ENCODE results near the gene DHX32.
"Not testable (repeated sequence)": the region's sequence is repeated elsewhere in the genome, so short reads cannot be mapped to it uniquely, and the experiment has no call there.

DHX32 gene, protein sequence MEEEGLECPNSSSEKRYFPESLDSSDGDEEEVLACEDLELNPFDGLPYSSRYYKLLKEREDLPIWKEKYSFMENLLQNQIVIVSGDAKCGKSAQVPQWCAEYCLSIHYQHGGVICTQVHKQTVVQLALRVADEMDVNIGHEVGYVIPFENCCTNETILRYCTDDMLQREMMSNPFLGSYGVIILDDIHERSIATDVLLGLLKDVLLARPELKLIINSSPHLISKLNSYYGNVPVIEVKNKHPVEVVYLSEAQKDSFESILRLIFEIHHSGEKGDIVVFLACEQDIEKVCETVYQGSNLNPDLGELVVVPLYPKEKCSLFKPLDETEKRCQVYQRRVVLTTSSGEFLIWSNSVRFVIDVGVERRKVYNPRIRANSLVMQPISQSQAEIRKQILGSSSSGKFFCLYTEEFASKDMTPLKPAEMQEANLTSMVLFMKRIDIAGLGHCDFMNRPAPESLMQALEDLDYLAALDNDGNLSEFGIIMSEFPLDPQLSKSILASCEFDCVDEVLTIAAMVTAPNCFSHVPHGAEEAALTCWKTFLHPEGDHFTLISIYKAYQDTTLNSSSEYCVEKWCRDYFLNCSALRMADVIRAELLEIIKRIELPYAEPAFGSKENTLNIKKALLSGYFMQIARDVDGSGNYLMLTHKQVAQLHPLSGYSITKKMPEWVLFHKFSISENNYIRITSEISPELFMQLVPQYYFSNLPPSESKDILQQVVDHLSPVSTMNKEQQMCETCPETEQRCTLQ

DNA sequence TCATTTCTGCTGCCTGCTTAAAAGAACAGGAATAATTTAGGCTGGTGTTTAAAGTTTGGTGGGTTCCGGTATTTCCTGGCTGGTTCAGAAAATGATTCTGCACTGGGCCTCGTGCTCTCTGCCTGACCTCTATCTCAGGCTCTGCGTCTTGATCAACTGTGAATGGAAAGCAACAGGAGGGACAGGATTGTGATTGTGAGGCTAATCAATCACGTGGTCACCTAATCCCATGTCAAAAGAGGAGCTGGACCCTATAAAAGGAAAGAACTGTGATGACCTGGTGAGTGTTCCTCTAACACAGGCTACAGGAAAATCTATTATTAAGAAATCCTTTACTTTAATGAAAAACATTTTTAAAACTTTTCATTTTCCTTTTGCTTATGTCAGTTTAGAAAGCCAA, at the start of gene DHX32:
DHX32 (minus strand) TSS at position 101 of the 400 bp plus-strand sequence. CDS start 468 bp downstream, outside the sequence.
- no peak for FAIRE-seq

DNA sequence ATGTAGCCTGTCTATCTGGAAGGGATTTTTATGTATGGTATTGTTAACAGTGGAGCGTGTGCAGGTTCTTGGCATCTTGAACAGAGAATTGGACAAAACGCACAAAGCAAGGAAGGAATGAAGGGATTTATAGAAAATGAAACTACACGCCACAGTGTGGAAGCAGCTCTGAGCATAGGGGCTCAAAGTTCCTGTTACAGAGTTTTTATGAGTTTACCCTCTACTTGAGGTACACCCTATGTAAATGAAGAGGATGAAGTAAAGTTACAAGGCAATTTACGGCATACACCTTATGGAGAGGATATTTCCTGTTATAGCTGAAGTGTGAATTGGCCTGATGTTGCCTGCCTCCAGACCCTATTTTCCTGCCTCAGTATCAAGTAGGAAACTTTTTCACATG, 48.5 kb upstream of the DHX32 start:
- no peak for FAIRE-seq

DNA sequence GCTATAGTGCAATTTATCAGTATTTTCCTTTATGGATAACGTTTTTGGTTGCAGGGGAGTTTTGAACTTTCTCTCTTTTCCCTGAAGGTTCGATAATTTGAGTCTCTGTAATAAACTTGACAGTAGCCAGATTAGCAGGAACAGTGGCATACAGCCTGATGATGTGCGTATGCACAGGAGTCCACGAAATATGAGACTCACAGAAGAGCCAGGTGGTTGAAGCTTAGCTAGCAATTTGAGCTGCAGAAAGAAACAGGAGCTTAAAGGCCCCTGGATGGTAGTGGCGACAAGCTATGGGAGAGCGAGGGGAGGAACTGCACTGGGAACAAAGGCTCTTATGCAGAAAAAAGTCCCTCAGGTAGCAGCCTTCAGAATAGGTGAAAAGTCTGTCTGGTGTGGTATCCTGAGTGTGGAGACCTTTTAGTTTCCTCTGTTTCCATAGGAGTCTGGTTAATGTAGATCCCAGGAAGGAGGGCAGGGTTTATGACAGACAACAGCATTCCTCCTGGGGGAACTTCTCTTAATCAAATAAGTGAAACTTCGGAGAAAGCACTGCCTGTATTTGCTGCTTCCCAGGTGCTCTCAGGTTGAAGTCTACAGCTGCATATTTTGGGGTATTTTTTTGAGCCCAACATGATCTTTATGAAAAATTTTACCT, 48.0 kb upstream of the DHX32 start:
- FAIRE-seq, result no peak

DNA sequence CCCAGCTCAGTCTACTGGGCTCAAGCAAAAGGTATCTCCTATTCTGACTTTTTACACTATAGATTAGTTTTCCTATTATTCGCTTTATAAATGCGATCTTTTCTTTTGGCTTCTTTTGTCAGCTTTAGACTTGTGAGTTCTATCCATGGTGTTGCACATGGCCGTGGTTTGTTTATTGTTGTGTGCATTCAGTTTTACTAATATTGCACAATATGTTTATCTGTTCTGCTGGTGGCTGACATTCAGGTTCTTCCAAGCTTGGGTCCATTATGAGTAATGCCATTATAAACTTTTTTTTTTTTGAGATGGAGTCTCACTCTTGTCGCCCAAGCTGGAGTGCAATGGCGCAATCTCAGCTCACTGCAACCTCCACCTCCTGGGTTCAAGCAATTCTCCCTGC, 46.2 kb upstream of the DHX32 start:
- FAIRE-seq, result not testable (repeated sequence)

DNA sequence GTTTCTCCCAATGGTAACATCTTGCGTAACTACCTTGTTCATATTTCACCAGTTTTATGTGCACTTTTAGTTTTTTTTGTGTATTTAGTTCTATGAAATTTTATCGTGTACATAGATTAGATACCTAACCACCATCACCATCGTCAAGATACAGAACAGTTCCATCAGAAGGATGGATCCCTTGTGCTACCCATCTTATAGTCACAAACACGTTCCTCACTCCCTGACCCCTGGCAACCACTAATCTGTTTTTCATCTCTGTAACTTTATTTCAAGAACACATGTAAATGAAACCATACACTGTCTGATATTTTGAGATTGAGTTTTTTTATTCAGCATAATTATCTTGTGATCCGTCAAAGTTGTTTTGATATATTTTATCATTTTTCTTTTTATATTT, 45.2 kb upstream of the DHX32 start:
- FAIRE-seq, result no peak

DNA sequence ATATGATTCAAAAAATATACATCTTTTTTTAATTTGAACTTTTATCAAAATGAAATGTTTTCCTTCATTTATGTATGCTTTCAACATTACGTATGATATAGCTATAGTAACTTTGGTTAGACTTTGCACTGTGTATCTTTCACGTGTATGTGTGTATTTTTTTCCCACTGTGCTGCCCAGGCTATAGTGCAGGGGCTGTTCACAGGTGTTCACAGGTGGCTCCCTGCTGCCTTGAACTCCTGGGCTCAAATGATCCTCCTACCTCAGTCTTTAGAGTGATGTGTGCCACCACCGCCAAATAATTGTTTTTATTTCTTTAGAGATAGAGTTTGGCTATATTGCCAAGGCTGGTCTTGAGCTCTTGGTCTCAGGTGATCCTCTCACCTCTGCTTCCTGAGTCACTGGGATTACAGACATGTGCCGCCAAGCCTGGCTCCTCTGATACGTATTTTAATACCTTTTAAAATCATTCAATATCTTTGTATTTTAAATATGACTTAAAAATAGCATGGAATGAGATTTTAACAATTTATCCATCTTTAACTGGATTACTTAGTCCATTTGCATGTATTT, 44.3 kb upstream of the DHX32 start:
- FAIRE-seq, result no peak

DNA sequence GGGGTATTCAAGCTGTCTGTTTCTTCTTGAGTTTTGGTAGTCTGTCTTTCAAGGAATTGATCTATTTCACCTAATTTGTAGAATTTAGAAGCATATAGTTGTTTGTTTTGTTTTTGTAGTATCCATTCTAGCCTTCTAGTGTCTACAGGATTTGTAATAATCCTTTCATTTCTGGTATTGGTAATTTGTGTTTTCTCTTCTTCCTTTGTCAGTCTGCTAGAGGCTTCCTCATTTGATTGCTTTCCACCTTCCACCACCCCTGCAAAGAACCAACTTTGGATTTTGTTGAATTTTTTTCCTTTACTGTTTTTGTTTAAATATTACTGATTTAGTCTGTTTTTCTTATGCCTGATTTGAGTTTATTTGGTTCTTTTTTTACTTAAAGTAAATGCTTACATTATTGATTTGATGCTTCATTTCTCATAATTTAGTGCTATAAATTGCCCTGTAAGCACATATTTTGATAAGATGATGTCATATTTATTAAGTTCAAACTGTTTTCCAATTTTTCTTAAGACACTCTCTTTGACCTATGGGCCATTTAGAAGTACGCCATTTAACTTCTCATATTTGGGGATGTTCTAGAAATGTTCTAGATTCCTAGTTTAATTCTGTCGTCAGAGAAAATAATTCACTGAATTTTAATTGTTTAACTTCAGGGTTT, 40.7 kb upstream of the DHX32 start:
- FAIRE-seq, result not testable (repeated sequence)

DNA sequence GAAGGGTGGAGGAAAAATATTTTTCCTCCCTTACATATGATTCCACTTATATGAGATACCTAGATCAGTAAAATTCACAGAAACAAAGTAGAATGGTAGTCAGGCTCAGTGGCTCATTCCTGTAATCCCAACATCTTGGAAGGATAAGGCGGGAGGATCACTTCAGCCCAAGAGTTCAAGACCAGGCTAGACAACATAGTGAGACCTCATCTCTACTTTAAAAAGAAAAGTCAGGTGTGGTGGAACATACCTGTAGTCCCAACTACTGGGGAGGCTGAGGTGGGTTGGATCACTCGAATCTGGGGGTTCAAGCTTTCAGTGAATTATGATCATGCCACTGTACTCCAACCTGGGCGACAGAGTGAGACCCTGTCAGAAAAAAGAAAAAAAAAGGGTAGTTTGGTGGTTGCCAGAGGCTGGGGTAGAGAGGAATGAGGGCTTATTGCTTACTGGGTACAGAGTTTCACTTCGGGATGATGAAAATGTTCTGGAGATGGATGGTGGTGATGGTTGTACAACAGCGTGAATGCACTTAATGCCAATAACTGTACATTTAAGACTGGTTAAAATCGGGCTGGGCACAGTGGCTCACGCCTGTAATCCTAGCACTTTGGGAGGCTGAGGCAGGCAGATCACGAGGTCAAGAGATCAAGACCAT, 36.7 kb upstream of the DHX32 start:
- not testable (repeated sequence) for FAIRE-seq

DNA sequence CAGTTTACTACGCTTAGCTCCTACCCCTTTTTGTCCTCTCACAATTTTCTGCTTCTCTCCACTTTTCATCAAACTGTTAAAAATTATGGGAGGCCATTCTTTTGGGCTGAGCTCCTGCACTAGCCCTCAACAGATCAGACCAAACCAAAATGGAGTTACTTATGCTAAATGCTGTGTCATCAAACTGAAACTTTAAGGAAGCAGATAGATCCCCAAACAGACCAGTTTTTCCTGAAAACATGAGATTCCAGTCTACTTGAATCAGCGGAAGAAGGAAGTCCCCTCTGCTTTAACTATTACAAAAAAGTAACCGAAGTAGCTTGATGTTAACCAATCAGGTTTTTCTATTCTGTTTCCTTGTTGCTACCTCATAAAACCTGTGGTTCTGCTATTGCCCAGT, 35.9 kb upstream of the DHX32 start:
- no peak for FAIRE-seq

DNA sequence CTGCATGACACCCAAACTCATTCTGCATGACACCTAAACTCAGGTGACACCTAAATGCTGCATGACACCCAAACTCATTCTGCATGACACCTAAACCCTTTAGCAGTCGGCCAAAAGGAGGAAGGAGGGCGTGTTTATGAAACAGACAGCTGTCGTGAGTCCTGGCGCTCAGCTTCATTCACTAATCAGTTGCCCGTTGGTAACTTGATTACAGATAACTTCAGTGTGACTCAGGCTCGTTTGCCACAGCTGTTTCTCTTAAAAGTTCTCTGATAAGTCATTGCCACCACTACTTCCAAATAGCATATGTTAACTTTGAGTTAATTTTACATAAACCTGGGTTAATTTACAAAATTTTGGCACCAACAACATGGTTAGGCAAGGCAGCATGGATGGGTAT, 32.2 kb upstream of the DHX32 start:
- FAIRE-seq, result not testable (repeated sequence)

DNA sequence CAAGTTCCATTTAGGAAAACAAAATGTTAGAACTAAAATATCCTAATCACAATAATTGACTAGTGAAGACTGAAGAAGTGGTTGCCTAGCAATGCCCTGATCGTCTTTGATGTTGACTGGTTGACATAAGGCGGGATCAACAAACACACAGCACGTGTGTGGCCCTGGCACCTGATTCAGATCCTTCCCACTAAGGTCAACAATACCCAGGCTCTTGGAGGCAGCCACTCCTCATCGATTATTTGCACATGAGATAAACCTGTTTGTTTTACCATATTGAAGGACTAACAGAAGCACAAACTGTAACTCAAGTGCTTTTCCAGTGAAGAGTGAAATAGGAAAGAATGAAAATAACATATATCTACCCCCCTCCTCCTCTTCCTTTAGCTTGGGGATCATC, 30.9 kb upstream of the DHX32 start:
- no peak for FAIRE-seq

DNA sequence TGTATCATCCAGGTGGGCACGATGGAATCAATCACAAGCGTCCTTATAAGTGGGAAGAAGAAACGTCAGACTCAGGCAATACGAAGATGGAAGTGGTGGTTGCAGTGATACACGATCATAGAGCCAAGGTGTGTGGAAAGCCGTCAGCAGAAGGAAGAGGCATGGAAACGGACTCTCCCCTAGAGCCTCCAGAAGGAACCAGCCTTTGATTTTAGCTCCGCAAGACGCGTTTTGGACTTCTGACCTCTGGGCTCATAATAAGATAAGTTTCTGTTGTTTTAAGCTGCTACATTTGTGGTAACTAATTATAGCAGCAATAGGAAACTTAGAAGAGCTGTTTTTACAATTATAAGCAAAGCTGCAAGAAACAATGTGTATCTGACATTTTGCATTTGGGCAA, 30.1 kb upstream of the DHX32 start:
- no peak for FAIRE-seq

DNA sequence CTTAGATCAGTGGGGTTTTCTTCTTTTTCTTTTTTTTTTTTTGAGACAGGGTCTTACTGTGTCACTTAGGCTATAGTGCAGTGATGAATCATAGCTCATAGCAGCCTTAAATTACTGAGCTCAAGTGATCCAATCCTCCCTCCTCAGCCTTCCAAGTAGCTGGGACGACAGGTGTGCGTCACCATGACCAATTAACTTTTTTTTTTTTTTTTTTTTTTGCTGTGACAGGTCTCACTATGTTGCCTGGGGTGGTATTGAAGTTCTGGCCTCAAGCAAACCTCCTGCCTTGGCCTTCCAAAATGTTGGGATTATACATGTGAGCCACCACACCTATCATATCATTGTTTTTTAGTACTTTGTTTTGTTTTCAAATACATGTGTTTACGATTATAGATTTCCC, 28.4 kb upstream of the DHX32 start:
- not testable (repeated sequence) for FAIRE-seq

DNA sequence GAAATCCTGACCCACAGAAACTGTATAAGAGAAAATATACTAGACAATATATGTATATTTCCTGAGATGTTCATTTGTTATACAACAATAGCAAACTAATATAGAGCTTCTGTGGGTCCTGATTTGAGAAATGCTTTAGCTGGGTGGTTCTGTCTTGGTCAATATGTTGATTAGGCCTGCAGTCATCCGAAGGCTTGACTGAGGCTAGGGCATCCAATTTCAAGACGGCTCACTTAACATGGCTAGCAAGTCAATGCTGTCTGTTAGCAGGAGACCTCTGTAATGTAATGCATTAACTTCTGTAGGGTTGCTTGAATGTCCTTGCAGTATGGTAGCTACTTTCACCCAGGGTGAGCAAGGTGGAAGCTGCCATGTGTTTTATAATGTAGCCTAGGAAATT, 27.7 kb upstream of the DHX32 start:
- not testable (repeated sequence) for FAIRE-seq

DNA sequence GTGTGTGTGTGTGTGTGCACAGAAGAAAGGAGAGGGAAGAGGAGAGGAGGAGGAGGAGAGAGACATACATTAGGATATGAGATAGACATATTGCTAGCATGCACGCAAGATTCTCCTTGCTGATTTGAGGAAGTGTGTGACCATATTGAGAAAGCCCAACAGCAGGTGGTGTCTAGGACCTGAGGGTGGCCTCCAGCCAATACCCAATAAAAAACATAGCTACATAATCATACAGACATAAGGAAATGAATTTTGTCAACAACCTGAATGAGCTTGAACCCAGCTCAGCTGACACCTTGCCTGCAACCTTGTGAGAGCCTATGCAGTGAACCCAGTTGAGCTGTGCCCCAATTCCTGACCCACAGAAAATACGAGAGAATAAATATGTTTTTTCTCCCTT, 26.5 kb upstream of the DHX32 start:
- FAIRE-seq, result not testable (repeated sequence)

DNA sequence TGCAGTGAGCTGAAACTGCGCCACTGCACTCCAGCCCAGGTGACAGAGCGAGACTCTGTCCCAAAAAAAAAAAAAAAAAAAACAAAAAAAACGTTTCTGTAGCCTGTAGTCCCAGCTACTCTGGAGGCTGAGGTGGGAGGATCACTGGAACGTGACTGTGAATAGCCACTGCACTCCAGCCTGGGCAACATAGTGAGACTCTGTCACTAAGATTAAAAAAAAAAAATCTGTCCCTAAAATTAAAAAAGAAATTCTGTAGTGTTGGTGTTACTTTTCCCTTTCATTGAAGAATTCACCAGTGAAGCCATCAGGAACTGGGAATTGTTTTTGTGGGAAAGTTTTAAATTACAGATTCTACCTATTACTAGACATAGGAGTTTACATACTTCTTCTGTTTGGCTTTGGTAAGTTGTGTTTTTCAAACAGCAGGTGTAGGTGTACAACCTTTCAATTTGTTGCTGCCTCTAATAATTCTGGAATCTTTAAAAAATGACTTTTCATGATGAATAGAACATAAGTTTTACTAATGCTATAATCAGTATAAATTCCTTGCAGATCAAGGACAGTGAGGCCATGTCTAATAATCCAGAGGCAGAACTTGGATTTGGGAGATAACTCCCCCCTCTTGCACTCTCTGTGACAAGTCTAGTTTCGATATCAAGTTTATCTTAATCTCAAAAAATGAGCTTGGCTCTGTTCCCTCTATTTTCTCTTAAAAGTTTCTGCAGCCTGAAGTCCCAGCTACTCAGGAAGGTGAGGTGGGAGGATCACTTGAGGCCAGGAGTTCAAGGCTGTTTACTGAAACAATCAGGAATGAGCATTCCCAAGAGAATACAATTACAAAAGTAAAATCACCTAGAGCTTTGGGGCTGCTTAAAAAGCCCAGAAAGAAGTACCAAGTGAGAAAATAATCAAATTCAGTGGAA, 24.2 kb upstream of the DHX32 start:
- FAIRE-seq, result not testable (repeated sequence)

DNA sequence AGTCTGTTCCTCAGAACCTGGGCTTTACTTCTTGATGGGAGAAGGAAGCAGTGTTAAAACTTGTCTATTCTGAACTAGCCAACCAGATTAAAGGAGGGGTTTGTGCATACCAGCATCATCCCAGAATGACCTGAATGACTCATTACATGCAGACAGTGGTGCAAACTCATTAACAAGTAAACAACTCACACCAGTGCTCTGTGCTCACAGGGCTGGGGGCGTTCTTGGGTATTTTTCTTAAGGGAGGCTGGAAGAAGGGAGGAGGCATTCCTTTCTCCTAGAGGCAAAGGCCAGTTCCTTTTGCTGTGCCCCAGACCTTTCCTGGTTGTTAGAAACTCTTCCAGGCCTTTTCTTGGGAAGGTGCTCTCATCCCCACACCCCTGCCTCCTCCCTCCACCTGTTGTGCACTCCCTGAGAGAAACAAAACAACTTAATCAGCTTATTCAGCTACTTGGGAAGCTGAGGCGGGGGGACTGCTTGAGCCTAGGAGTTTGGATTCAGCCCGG, 22.1 kb upstream of the DHX32 start:
- FAIRE-seq, result not testable (repeated sequence)

DNA sequence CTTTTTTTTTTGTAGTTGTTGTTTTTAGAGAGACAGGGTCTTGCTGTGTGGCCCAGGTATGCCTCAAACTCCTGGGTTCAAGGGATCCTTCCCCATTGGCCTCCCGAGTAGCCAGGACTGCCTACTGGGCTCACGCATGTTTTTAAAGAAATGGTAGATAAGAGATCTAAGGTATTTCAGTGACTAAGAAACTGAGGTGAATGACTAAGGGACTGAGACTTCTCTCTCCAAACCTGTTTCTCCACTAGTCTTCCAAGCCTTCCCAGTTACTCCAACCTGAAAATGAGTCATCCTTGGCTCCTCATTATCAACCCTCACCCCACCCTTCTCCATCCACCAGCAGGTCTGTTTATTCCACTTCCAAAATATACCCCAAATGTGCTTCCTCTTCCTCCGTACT, 19.9 kb upstream of the DHX32 start:
- FAIRE-seq, result not testable (repeated sequence)

DNA sequence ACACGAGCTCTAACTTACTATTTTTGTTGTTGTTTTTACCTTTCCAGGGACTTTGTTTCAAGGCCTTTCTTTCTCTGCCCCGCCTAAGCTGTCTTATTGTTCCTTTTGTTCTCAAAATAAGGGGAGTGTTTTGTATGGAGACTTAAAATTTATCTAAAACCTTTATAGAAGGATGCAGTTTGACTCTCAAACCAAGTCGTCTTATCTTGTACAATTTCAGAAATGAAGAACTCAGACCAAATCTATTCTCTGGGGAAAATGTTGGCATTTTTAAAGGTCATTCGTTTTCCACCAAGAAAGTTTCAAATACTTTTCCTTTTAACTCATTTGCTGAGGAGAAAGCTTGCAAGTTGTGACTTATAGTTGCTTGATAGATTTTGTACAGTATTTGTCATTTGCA, 16.2 kb upstream of the DHX32 start:
- FAIRE-seq, result not testable (repeated sequence)

DNA sequence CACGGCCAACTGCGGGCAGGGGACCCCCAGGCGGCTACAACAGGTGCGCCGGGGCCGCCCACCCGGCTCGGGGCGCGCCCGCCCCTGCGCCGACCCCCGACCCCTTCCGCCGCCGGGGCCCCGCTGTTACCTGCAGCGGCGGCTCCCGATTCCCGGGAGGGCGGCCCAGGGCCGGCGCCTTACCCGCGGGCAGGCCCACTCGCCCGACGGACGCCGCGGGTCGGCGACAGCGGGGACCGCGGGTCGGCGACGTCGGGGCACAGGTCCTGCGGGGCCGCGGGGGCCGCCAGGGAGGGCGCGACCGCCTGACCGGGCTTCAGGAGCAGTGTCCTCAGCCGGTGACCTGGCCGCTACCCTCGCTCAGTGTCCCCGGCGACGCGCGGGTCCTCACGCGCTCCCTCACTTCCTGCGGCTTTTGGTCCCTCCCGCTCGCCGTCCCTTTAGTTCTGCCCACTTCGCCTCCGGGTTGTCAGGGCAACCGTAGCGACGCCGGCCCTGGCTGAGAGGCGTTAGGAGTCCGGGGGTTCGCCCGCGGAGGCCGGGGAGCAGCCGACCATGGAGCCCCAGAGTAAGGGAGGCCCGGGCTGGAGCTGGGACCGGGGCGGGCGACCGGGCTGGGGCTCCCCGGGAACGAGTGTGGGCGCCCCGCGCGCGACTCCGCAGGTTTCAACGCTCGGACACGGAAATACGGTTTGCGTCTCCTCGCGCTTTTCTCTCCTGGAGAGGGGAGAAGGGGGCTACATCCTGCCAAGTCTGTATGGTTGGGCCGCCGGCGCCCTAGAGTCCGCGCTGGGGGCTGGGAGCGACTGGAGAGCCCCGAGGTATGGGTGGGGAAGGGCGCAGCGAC, 15.2 kb upstream of the DHX32 start, which contains the start of gene FANK1:
FANK1 (plus strand) TSS at position 477 of the 847 bp plus-strand sequence; CDS start at position 556, 79 bp downstream.
- not testable (repeated sequence) for FAIRE-seq

All from G401.6 (cell line).